Endothelial cell of umbilical vein (primary cell): Measurements from ENCODE around the gene ATXN7L2.

Source experiments
- CTCF ChIP-seq, 2 donors: IDR thresholded peaks; 1 replicate in 1 of 2; 2 replicates in 1 of 2; pipeline ENCODE4 v1.5.1; 2011; ENCODE audit warnings: low read length in 2 of 2, mild to moderate bottlenecking in 2 of 2, moderate library complexity in 2 of 2, control low read depth in 1 of 2, inconsistent platforms in 1 of 2, low read depth in 1 of 2; ENCODE audit not compliant: insufficient read depth in 1 of 2; ENCODE audit errors: extremely low read depth in 1 of 2
- MYC ChIP-seq: IDR thresholded peaks from one replicate; pipeline ENCODE4 v1.6.1; 2011; ENCODE audit warnings: mild to moderate bottlenecking, low read depth, low read length

- TF ChIP-seq MYC (no peak), CTCF (IDR thresholded peaks at IDR 0.05; ENCODE audit: extremely low read depth in 1 of 2, insufficient read depth in 1 of 2, low read depth in 1 of 2, low read length in 2 of 2) (no peak)
These were observed 29.1 kb upstream of the ATXN7L2 start for GRCh38 chr1:109454497-109455133.
